22Rv1 (cell line): Measurements from ENCODE around the gene IPO13.

Experiments
- H3K27ac ChIP-seq: fragments of 450-650 bp; 2 replicates; pipeline ENCODE4 v1.5.1; 2017
- CTCF ChIP-seq: fragments of 450-650 bp; IDR thresholded peaks from 2 replicates; pipeline ENCODE4 v1.5.1; 2017; ENCODE audit warnings: mild to moderate bottlenecking
- ZFX ChIP-seq: fragments of 450-650 bp; IDR thresholded peaks from 2 replicates; pipeline ENCODE4 v1.6.1; 2017; ENCODE audit warnings: antibody characterized with exemption, borderline replicate concordance

The IPO13 gene

GRCh38 chr1:43936431-43937151, 10.2 kb upstream of the IPO13 start:
- TF ChIP-seq ZFX (no peak), CTCF (peak; percentile 54)
- peak overlapping the region; percentile 92 for H3K27ac ChIP-seq

GRCh38 chr1:43937179-43937865, 9.4 kb upstream of the IPO13 start:
- peak overlapping the region; percentile 92 for H3K27ac ChIP-seq
- no peak for TF ChIP-seq ZFX

- TF ChIP-seq ZFX (no peak), CTCF (no peak)
- H3K27ac ChIP-seq: no peak overlapping the region
These were observed 8.4 kb upstream of the IPO13 start for GRCh38 chr1:43938383-43938782.

- H3K27ac ChIP-seq: no peak overlapping the region
- TF ChIP-seq ZFX: no peak
- no peak for TF ChIP-seq CTCF
These were observed 7.7 kb upstream of the IPO13 start for GRCh38 chr1:43938892-43939587.

- TF ChIP-seq CTCF: no peak
- no peak overlapping the region for H3K27ac ChIP-seq
These were observed 4.3 kb upstream of the IPO13 start for GRCh38 chr1:43942411-43942810.

GRCh38 chr1:43944860-43945259, 1.9 kb upstream of the IPO13 start:
- TF ChIP-seq ZFX: no peak
- no peak for TF ChIP-seq CTCF
- H3K27ac ChIP-seq: peak overlapping the region; percentile 78; the same call in 1 of the 2 replicates

GRCh38 chr1:43945674-43946235, 995 bp upstream of the IPO13 start:
- no peak for TF ChIP-seq CTCF
- peak overlapping the region; percentile 78 for H3K27ac ChIP-seq
